ENCODE results near the gene TCF19. TPM values are rescaled to one million over a fixed set of nuclear protein-coding genes. Genes with fewer than 3 reads are reported as not detected.

Gene TCF19
- total and polyA plus RNA-seq, 2 experiments from 2014 or later = 8.3 to 11.1 TPM

- ATAC-seq = peak; percentile 63
Observed at GRCh38 chr6:31210741-31211532, 52.5 kb downstream of the TCF19 start.

More at GRCh38 chr6:31210741-31211532, 52.5 kb downstream of the TCF19 start:
- H2AFZ ChIP-seq = 0 out of 2 replicates have a peak overlapping the region, but pooled peaks have one; percentile 20
- Mint-ChIP-seq H3K27ac (no peak overlapping the region), H3K4me1 (peaks cover 17% of the 10 kb centered on the region), H3K27me3 (ENCODE audit: insufficient read depth, low read depth, poor library complexity) (no peaks in the 10 kb centered on the region), H3K36me3 (ENCODE audit: low read depth) (0 out of 3 replicates have a peak, but pooled peaks cover under 1% of the 10 kb centered on the region), H3K4me3 (no peak overlapping the region), H3K9me3 (peaks cover 6% of the 10 kb centered on the region)
- peak overlapping the region; percentile 52 for H3K4me2 ChIP-seq
- H3K4me3 ChIP-seq = no peak overlapping the region
- H3K27me3 ChIP-seq (ENCODE audit: insufficient read depth) = no peaks in the 10 kb centered on the region
- TF ChIP-seq EZH2phosphoT487 (IDR thresholded peaks at IDR 0.05; ENCODE audit: unreplicated experiment) (no peak), NANOG (IDR thresholded peaks at IDR 0.05; ENCODE audit: borderline replicate concordance) (no peak), JUNB (IDR thresholded peaks at IDR 0.05; ENCODE audit: unreplicated experiment) (no peak), CTCF (conservative IDR thresholded peaks at IDR 0.05; ENCODE audit: low read depth in 2 of 2) (no peak), ZNF114 (CRISPR knock-in tag; IDR thresholded peaks at IDR 0.05) (no peak), STAT1 (IDR thresholded peaks at IDR 0.05; ENCODE audit: unreplicated experiment) (no peak)
- no peak for DNase-seq (ENCODE audit: low spot score)
- H3K27ac ChIP-seq (ENCODE audit: low read depth) = no peak overlapping the region
- H3K4me1 ChIP-seq (ENCODE audit: insufficient read depth) = peaks cover 18% of the 10 kb centered on the region
- no peaks in the 10 kb centered on the region for H3F3A ChIP-seq (replicated peaks; ENCODE audit: low read depth)
- H3K9me2 ChIP-seq (ENCODE audit: insufficient read depth) = 0 out of 2 replicates have a peak, but pooled peaks cover 3% of the 10 kb centered on the region
- 0 out of 2 replicates have a peak, but pooled peaks cover under 1% of the 10 kb centered on the region for H3K36me3 ChIP-seq (ENCODE audit: insufficient read depth)
- no peaks in the 10 kb centered on the region for H3K79me2 ChIP-seq (replicated peaks; ENCODE audit: insufficient read depth)
- no peaks in the 10 kb centered on the region for H4K20me1 ChIP-seq (replicated peaks; ENCODE audit: insufficient read depth)

Small RNA genes within 50 kb of the gene (small RNA-seq; reads per million reads assigned to genes)
- gene POLR2LP1 (ENCODE audit: low replicate concordance) = not detected

Other genes with a start within 250 kb of the TCF19 start
- 34.0 and 36.4 TPM in 2 replicates for gene VARS2, start 244.4 kb upstream of the TCF19 start, total RNA-seq (2014; rRNA removed; shearing (Covaris generic))
- gene VARS2, start 244.4 kb upstream of the TCF19 start, polyA plus RNA-seq (2016; fragmentation: Nextera tagmentation; extraction: Ambion mirVana) = 13.7 and 14.2 TPM in 2 replicates
- not detected in 2 replicates for gene SFTA2, start 226.4 kb upstream of the TCF19 start, total RNA-seq (2014; rRNA removed; shearing (Covaris generic))
- gene SFTA2, start 226.4 kb upstream of the TCF19 start, polyA plus RNA-seq (2016; fragmentation: Nextera tagmentation; extraction: Ambion mirVana) = not detected in 2 replicates
- gene MUCL3, start 217.6 kb upstream of the TCF19 start, total RNA-seq (2014; rRNA removed; shearing (Covaris generic)) = 0.12 TPM in 1 of 2 replicates, not detected in the other
- 0.32 and 0.40 TPM in 2 replicates for gene MUCL3, start 217.6 kb upstream of the TCF19 start, polyA plus RNA-seq (2016; fragmentation: Nextera tagmentation; extraction: Ambion mirVana)
- gene MUC21, start 174.9 kb upstream of the TCF19 start, total RNA-seq (2014; rRNA removed; shearing (Covaris generic)) = not detected in 2 replicates
- not detected in 2 replicates for gene MUC21, start 174.9 kb upstream of the TCF19 start, polyA plus RNA-seq (2016; fragmentation: Nextera tagmentation; extraction: Ambion mirVana)
- not detected in 2 replicates for gene MUC22, start 148.1 kb upstream of the TCF19 start, total RNA-seq (2014; rRNA removed; shearing (Covaris generic))
- not detected in 2 replicates for gene MUC22, start 148.1 kb upstream of the TCF19 start, polyA plus RNA-seq (2016; fragmentation: Nextera tagmentation; extraction: Ambion mirVana)
- gene C6orf15, start 46.0 kb upstream of the TCF19 start, total RNA-seq (2014; rRNA removed; shearing (Covaris generic)) = not detected in 2 replicates
- gene C6orf15, start 46.0 kb upstream of the TCF19 start, polyA plus RNA-seq (2016; fragmentation: Nextera tagmentation; extraction: Ambion mirVana) = not detected in 2 replicates
- gene PSORS1C1, start 43.8 kb upstream of the TCF19 start, total RNA-seq (2014; rRNA removed; shearing (Covaris generic)) = 0.16 TPM in 1 of 2 replicates, not detected in the other
- not detected in 2 replicates for gene PSORS1C1, start 43.8 kb upstream of the TCF19 start, polyA plus RNA-seq (2016; fragmentation: Nextera tagmentation; extraction: Ambion mirVana)
- gene CDSN, start 38.1 kb upstream of the TCF19 start, total RNA-seq (2014; rRNA removed; shearing (Covaris generic)) = 0.07 TPM in 1 of 2 replicates, not detected in the other
- gene CDSN, start 38.1 kb upstream of the TCF19 start, polyA plus RNA-seq (2016; fragmentation: Nextera tagmentation; extraction: Ambion mirVana) = not detected in 2 replicates
- not detected in 2 replicates for gene PSORS1C2, start 19.5 kb upstream of the TCF19 start, total RNA-seq (2014; rRNA removed; shearing (Covaris generic))
- gene PSORS1C2, start 19.5 kb upstream of the TCF19 start, polyA plus RNA-seq (2016; fragmentation: Nextera tagmentation; extraction: Ambion mirVana) = 0.47 and 1.3 TPM in 2 replicates
- gene CCHCR1, start 787 bp upstream of the TCF19 start, total RNA-seq (2014; rRNA removed; shearing (Covaris generic)) = 37.0 and 46.7 TPM in 2 replicates
- gene CCHCR1, start 787 bp upstream of the TCF19 start, polyA plus RNA-seq (2016; fragmentation: Nextera tagmentation; extraction: Ambion mirVana) = 19.8 and 21.3 TPM in 2 replicates
- 3,419 and 3,629 TPM in 2 replicates for gene POU5F1, start 12.1 kb downstream of the TCF19 start, total RNA-seq (2014; rRNA removed; shearing (Covaris generic))
- gene POU5F1, start 12.1 kb downstream of the TCF19 start, polyA plus RNA-seq (2016; fragmentation: Nextera tagmentation; extraction: Ambion mirVana) = 1,839 and 1,914 TPM in 2 replicates
- gene HLA-C, start 113.5 kb downstream of the TCF19 start, total RNA-seq (2014; rRNA removed; shearing (Covaris generic)) = 94.6 and 116 TPM in 2 replicates
- 73.1 and 76.9 TPM in 2 replicates for gene HLA-C, start 113.5 kb downstream of the TCF19 start, polyA plus RNA-seq (2016; fragmentation: Nextera tagmentation; extraction: Ambion mirVana)
- 36.1 and 44.3 TPM in 2 replicates for gene HLA-B, start 198.6 kb downstream of the TCF19 start, total RNA-seq (2014; rRNA removed; shearing (Covaris generic))
- gene HLA-B, start 198.6 kb downstream of the TCF19 start, polyA plus RNA-seq (2016; fragmentation: Nextera tagmentation; extraction: Ambion mirVana) = 86.0 and 102 TPM in 2 replicates
- gene MICA, start 245.0 kb downstream of the TCF19 start, total RNA-seq (2014; rRNA removed; shearing (Covaris generic)) = 18.2 and 22.7 TPM in 2 replicates
- 12.7 and 13.4 TPM in 2 replicates for gene MICA, start 245.0 kb downstream of the TCF19 start, polyA plus RNA-seq (2016; fragmentation: Nextera tagmentation; extraction: Ambion mirVana)

Data from GM23338 (cell line).